ENCODE data around the gene NOL12.

DNA sequence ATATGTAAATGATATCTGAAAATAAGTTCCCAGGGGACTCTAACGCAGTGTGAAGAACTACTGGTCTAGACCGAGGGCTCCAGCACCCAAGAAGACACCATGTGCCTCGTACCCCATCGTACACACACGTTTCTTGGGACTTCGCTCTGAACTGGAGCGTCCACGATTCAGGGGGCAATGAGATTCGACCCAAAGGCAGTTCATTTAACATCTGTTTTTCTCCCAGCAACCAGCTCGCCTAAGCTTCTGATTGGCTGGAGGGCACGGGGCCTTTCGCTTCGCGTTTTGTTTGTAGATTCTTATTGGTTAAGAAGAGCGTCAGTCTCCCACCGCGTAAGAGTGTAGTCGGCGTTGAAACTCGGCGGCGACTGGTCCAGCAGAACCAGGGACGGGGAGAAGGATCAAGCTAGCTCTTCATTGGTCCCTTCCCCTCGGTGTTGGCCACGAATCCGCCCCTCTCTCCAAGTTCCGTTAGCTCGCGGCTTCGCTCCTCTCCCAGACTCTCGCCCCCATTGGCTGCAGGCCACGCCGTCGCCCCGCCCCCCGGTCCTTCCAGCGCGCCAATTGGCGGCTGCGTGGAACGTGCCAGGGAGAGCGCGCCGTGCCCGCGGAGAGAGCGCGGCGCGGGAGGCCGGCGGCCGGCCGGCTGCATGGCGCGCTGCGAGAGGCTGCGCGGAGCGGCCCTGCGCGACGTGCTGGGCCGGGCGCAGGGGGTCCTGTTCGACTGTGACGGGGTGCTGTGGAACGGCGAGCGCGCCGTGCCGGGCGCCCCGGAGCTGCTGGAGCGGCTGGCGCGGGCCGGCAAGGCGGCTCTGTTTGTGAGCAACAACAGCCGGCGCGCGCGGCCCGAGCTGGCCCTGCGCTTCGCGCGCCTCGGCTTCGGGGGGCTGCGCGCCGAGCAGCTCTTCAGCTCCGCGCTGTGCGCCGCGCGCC is 27.7 kb upstream of the NOL12 start, which contains the start of gene PDXP:
- no peak for TF ChIP-seq CTCF (IDR thresholded peaks at IDR 0.05; ENCODE audit: insufficient read depth, low read depth, low read length)
- TF ChIP-seq EZH2 (IDR thresholded peaks at IDR 0.05; ENCODE audit: insufficient read depth, low read length): no peak

Data from astrocyte (in vitro differentiated cells and primary cell).